GM12864 (cell line): ENCODE data around the gene MYO1A.
"Not testable (repeated sequence)": the region's sequence is repeated elsewhere in the genome, so short reads cannot be mapped to it uniquely, and the experiment has no call there.

Source experiments
- DNase-seq: peaks from one replicate; pipeline ENCODE4 v3.0.0-alpha.2; 2011; ENCODE audit warnings: low read depth
- H3K4me3 ChIP-seq: 2 replicates; pipeline ENCODE4 v1.5.1; 2011; ENCODE audit warnings: mild to moderate bottlenecking, low read depth, low read length, control low read depth
- TF ChIP-seq, protein P1 (sequence below): IDR thresholded peaks from 2 replicates; pipeline ENCODE4 v1.5.1; 2011; ENCODE audit warnings: low read depth, mild to moderate bottlenecking, moderate library complexity, low read length, control low read depth, inconsistent platforms; ENCODE audit errors: missing control alignments

The MYO1A gene

GRCh38 chr12:57086493-57087009, 36.6 kb upstream of the MYO1A start:
- peak overlapping the region; percentile 81 for H3K4me3 ChIP-seq
- DNase-seq = no peak
- TF ChIP-seq, protein P1, sequence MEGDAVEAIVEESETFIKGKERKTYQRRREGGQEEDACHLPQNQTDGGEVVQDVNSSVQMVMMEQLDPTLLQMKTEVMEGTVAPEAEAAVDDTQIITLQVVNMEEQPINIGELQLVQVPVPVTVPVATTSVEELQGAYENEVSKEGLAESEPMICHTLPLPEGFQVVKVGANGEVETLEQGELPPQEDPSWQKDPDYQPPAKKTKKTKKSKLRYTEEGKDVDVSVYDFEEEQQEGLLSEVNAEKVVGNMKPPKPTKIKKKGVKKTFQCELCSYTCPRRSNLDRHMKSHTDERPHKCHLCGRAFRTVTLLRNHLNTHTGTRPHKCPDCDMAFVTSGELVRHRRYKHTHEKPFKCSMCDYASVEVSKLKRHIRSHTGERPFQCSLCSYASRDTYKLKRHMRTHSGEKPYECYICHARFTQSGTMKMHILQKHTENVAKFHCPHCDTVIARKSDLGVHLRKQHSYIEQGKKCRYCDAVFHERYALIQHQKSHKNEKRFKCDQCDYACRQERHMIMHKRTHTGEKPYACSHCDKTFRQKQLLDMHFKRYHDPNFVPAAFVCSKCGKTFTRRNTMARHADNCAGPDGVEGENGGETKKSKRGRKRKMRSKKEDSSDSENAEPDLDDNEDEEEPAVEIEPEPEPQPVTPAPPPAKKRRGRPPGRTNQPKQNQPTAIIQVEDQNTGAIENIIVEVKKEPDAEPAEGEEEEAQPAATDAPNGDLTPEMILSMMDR = peak; percentile 31

DNA sequence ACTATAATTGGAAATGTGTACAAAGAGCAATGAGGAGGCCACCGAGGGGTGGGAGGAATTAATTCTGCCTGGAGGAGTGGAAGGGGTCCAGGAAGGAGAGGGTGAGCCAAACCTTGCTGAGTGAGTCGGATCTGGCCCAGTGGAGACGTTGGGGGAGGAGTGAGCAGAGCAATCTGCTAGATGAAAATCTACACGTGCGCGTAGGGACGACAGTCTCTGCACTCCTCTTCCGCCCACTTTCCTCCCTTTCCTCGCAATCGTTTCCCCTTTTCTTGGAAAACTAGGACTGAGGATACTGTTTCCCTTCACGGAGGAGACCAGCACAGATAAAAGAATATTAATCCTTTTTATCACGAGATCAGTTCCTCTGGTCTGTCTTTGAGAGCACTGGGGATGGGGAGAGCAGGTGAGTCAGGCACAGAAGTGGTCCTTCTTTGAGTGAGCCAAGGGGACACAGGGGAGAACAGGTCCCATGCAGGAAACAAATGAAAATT, 36.1 kb upstream of the MYO1A start:
- H3K4me3 ChIP-seq = peak overlapping the region; percentile 81
- no peak for DNase-seq
- TF ChIP-seq, protein P1 = no peak

- TF ChIP-seq, protein P1 = no peak
These were observed 30.9 kb upstream of the MYO1A start for GRCh38 chr12:57080855-57081254.

DNA sequence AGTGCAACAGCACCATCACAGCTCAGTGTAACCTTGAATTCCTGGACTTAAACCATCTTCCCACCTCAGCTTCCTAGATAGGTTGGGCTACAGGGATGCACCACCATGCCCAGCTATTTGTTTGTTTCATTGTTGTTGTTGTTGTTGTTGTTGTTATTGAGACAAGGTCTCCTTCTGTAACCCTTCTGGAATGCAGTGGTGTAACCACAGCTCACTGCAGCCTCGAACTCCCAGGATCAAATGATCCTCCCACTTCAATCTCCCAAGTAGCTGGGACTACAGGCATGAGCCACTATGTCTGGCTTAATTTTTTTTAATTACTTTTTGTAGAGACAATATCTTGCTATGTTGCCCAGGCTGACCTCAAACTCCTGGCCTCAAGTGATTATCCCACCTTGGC, 29.9 kb upstream of the MYO1A start:
- no peak overlapping the region for H3K4me3 ChIP-seq
- TF ChIP-seq, protein P1 = no peak
- DNase-seq = no peak

More at GRCh38 chr12:57080855-57081254, 30.9 kb upstream of the MYO1A start:
- no peak for DNase-seq
- H3K4me3 ChIP-seq = no peak overlapping the region

DNA sequence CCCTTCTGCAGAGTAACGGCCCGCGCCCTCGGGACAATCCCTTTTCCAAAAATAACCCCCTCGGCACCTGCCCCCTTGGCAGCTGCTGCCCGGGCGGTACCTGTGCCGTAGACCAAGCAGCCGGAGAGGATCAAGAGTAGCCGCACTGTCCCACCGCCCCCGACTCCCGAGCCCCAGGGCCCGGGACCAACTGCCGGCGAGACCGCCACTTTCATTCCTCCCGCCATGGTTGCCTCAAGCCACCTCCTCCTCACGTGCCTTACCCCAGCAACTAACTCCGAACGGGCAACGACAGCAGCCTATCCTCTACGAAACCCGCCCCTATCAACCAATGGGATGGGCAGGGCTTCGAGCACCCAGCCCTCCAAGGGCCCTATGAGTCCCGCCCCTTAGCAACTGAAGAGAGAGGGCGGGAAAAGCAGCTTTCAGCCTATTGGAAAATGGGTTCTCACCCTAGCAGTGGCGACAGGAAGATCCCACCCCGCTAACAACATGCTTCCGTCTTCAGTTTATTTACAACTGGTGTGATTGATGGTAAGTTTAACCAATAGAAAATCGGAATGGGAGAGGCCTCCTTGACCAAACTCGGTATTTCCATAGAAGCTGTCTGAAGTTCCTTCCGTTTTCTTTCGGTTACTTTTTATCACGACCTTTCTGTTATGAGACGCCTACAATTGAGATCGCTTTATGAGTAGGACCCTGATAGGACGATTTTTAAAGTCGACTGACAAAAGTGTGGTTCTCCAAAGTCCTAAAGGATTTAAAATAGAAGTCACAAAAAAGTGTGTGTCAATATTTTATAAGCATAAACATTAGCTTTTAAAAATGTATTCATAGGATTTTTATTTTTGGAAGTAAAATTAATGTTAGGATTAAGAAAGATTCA, 28.8 kb upstream of the MYO1A start, which contains the start of gene NEMP1:
NEMP1 (minus strand) TSS at position 273 of the 886 bp plus-strand sequence; CDS start at position 227, 46 bp downstream.
- peak within 1 kb of the TSS; percentile 81 for H3K4me3 ChIP-seq
- TF ChIP-seq, protein P1 = no peak
- DNase-seq = peak; percentile 100

DNA sequence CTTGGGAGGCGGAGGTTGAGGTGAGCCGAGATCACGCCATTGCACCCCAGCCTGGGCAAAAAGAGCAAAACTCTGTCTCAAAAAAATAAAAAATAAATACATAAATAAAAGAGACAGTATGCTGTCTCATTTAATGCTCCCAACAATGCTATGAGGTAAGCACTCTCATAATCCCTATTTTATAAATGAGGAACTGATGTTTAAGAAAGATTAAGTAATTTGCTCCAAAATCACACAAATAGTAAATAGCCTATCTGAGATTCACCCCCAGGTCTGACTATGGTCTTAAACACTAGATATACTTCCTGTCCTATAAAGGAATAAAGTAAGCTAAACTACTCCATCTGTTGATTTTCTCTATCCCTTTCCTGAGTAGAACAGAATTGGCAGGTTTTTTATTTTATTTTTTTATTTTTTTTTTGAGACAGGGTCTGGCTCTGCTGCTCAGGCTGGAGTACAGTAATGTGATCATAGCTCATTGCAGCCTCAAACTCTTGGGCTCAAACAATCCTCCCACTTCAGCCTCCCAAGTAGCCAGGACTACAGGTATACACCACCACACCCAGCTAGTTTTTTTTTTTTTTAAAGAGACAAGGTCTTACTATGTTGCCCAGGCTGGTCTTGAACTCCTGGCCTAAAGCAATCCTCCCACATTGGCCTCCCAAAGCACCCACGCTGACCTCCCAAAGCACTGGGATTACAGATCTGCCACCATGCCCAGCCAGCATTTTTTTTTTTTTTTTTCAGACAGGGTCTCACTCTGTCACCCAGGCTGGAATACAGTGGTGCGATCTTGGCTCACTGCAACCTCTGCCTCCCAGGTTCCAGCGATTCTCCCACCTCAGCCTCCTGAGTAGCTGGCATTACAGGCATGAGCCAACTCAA, 23.9 kb upstream of the MYO1A start:
- not testable (repeated sequence) for DNase-seq, H3K4me3 ChIP-seq

- no peak for DNase-seq
- no peak overlapping the region for H3K4me3 ChIP-seq
- TF ChIP-seq, protein P1 = no peak
These were observed 22.7 kb upstream of the MYO1A start for GRCh38 chr12:57072661-57073060.
